T-helper 2 cell (primary cell): ENCODE results near the gene ZC3H7A.
"Not testable (repeated sequence)": the region's sequence is repeated elsewhere in the genome, so short reads cannot be mapped to it uniquely, and the experiment has no call there.

Source experiments
- DNase-seq, 5 experiments: peaks; one replicate each; pipeline versions ENCODE4 v3.0.0 to v3.0.0-alpha.2; 2012 to 2022
- total RNA-seq, 2 donors: gene quantifications; one replicate each; lab custom pipeline; 2026; lab: John Stamatoyannopoulos, UW

Gene ZC3H7A
- total RNA-seq, result 94.5 to 98.7 reads per million in 2 donors

- peak; percentile 89 to 97 (median 91) for DNase-seq
These were observed at the start of gene ZC3H7A for GRCh38 chr16:11797166-11797956. Gene ZC3H7A, minus strand, starts transcription at chr16:11797258. Its CDS starts 14,904 bp downstream, at chr16:11782354.

GRCh38 chr16:11844499-11844898 is 47.4 kb upstream of the ZC3H7A start:
- DNase-seq, result no peak

GRCh38 chr16:11843861-11844260 is 46.8 kb upstream of the ZC3H7A start:
- DNase-seq, result no peak

- no peak for DNase-seq
These were observed 46.1 kb upstream of the ZC3H7A start for GRCh38 chr16:11843206-11843605.

GRCh38 chr16:11841026-11841425 is 44.0 kb upstream of the ZC3H7A start:
- no peak for DNase-seq

- no peak for DNase-seq
These were observed 39.7 kb upstream of the ZC3H7A start for GRCh38 chr16:11836650-11837244.

GRCh38 chr16:11835891-11836649 is 39.0 kb upstream of the ZC3H7A start:
- DNase-seq, result no peak

GRCh38 chr16:11835309-11835708 is 38.3 kb upstream of the ZC3H7A start:
- DNase-seq, result no peak

GRCh38 chr16:11833951-11834695 is 37.1 kb upstream of the ZC3H7A start:
- DNase-seq, result peak in 1 of 5 experiments; percentile 13

- DNase-seq, result no peak
These were observed 31.6 kb upstream of the ZC3H7A start for GRCh38 chr16:11828696-11829095.

GRCh38 chr16:11825520-11826165 is 28.6 kb upstream of the ZC3H7A start:
- DNase-seq, result not testable (repeated sequence)

GRCh38 chr16:11824362-11824761 is 27.3 kb upstream of the ZC3H7A start:
- DNase-seq, result no peak

GRCh38 chr16:11823645-11824044 is 26.6 kb upstream of the ZC3H7A start:
- DNase-seq, result not testable (repeated sequence)

- no peak for DNase-seq
These were observed 22.7 kb upstream of the ZC3H7A start for GRCh38 chr16:11819798-11820197.

GRCh38 chr16:11818970-11819369 is 21.9 kb upstream of the ZC3H7A start:
- DNase-seq, result not testable (repeated sequence)

GRCh38 chr16:11816123-11816522 is 19.1 kb upstream of the ZC3H7A start:
- DNase-seq, result no peak

- DNase-seq, result not testable (repeated sequence)
These were observed 17.7 kb upstream of the ZC3H7A start for GRCh38 chr16:11814800-11815199.

GRCh38 chr16:11806721-11807120 is 9.7 kb upstream of the ZC3H7A start:
- DNase-seq, result no peak

GRCh38 chr16:11805556-11805955 is 8.5 kb upstream of the ZC3H7A start:
- no peak for DNase-seq

- DNase-seq, result no peak
These were observed 4.5 kb upstream of the ZC3H7A start for GRCh38 chr16:11801481-11802021.

- no peak for DNase-seq
These were observed 3.3 kb upstream of the ZC3H7A start for GRCh38 chr16:11800382-11800718.
